D341Med (cell line): ENCODE measurements around the gene CDT1.
"Not testable (repeated sequence)": the region's sequence is repeated elsewhere in the genome, so short reads cannot be mapped to it uniquely, and the experiment has no call there.

Experiments
- DNase-seq: peaks from one replicate; pipeline ENCODE4 v3.0.0; 2012; ENCODE audit warnings: low spot score

CDT1 gene

GRCh38 chr16:88769617-88770460 lies 33.8 kb upstream of the CDT1 start:
- DNase-seq: peak; percentile 85

- peak; percentile 89 for DNase-seq
Observed at GRCh38 chr16:88770461-88771293, 32.9 kb upstream of the CDT1 start.

DNA sequence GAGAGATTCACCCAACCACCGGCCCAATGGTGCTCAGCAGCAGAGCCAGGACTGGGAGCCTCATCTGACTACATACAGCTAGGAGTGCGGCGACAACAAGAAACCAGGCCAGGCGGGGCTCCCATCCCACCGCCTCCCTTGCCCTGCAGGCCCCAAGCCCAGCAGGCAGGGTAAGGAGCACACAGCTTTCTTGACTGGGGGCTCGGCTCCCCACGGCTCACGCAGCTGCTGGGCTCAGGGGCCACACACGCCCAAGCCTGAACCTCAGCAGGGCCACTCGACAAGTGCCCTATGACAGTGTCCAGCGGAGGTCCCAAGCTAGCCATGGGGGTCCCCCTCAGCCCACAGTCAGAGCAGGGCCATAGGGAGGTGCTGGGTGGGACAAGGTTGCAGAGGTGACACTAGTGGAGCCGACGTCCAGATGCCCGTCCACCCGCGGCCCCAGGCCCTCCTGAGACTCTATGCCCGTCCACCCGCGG lies 32.3 kb upstream of the CDT1 start:
- DNase-seq: no peak

GRCh38 chr16:88771781-88772180 lies 31.8 kb upstream of the CDT1 start:
- DNase-seq: not testable (repeated sequence)

DNA sequence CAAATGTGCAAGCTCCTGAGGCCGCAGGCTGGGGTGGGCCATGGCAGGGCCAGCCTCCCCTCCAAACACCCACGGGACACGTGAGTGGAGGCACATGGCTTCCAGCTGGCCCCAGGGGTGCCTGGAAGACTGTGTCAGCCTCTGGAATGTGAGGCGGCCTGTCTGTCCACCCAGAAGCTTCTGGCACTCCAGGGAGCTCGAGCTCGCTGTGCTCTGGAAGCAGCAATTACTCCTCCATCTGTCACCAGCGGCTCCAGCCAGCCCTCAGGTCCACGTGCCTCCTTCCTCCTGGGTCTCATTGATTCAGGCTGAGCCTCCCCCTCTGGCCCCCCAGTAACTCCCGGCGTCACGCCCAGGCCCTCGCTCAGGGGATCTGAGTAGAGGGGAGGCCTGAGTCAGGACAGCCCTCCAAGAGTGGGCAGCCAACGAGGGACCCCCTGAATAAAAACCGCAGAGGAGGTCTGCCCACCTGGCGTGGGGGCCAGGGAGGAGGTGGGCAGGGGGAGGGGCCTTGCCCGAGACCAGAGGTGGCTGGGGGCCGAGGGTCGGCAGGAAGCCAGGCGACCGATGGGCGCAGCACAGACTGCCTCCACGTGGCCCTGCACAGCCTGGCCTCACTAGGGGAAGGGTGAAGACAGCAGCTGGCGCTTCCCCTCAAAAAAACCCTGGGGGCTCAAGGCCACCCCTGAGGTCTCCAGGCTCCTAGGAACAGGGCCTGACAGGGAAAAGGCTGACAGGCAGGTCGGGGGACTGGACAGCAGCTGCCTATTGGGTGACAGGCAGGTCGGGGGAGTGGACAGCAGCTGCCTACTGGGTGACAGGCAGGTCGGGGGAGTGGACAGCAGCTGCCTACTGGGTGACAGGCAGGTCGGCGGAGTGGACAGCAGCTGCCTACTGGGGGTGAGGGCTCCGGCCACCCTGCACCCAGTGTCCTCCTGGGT lies 30.4 kb upstream of the CDT1 start:
- peak; percentile 75 for DNase-seq

GRCh38 chr16:88773812-88774291 lies 29.7 kb upstream of the CDT1 start:
- no peak for DNase-seq

GRCh38 chr16:88774544-88775393 lies 28.8 kb upstream of the CDT1 start:
- DNase-seq: no peak

DNA sequence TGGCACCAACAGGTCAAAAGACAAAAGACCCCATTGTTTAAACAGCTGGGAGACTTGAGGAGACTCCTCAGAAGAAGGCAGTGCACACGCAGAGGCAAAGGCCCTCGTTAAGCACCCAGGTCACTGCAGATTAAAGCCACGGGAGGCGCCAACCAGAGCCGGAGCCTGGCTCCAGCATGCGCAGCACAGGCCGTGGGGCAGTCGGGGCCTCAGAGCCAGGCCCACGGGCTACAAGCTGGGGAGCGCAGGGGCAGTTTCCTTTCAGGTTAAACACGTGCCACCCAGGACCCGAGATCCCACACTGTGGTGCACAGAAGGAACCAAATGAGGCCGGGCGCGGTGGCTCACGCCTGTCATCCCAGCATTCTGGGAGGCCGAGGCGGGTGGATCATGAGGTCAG lies 27.8 kb upstream of the CDT1 start:
- DNase-seq: no peak

DNA sequence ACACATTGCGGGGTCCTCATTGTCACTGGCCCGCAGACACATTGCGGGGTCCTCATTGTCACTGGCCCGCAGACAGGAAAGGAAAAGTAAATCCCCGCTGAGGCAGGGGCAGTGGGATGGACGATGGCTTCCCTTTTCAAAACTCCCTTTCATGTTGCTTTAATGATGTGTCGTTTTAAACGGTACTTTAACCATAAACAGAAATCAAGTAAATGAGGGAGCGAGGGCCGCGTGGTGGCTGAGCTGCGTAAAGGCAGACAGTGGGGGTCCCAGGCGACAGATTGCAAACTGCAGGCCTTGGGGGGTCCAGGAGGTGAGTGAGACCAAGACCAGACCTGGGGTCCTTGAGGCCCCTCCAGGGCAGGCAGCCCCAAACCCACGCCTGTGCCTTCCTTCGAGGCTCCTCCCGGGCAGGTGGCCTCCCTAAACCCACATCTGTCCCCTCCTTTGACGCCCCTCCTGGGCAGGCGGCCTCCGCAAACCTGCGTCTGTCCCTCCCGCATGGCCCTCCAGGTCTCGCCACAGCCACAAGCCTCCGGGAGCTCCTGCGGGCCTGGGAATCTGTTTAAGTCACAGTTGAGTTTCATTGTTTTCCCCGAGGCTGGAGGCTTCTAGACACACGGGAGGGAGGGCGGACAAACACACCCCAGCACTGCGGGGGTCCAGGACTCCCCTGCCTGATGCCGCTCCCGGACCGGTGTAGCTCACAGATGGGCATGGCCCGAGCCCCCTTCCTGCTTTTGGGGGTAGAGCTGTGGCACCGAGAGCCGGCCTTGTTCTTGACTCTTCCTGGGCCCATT lies 25.9 kb upstream of the CDT1 start:
- no peak for DNase-seq

DNA sequence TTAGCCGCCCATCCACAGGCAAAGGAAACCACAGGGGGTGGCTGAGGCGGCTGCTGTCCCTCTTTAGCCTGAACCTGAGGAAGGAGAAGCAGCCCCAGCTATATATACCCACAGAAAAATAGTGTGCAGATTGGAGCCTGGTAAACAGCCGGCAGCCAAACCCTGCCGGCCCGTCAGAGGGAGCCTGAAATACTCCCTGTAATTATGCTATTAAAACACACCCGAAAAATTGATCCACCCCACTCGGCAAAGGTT lies 25.4 kb upstream of the CDT1 start:
- no peak for DNase-seq

GRCh38 chr16:88778541-88779065 lies 25.0 kb upstream of the CDT1 start:
- DNase-seq: no peak

DNA sequence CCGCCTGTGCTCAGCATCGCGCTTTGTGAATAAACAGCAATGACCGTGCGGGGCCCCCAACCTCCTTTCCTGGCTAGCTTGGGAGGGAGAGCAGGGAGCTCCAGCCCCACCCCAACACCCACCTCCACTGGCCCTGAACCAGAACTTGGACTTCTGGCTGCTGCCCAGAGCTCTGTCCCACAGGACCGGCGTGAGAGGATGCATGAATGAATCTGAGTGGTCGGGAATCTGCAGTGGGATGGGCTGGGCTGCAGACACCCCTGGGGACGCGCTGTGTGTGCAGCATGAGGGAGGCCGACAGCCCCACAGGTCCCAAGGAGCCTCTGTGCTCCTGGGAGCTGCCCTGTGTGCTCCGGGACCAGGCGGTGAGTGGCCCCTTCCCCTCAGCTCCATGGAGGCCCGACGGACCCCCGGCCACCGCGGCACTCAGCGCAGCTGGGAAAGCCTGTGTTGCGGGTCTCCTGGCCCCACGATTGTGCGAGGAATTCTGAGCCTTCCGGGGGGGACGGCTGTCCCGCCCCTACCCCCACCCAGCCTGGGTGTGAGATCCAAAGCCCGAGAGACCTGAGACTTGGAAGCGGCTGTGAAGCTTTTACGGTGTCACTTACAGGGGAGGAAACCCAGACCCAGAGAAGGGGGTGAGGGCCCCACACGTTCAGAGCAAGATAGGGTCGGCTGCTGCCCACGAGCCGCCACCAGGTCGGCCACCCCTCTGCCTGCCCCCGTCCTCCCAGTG lies 24.0 kb upstream of the CDT1 start:
- peak; percentile 58 for DNase-seq

- DNase-seq: no peak
Observed at GRCh38 chr16:88780142-88781062, 23.2 kb upstream of the CDT1 start.

DNA sequence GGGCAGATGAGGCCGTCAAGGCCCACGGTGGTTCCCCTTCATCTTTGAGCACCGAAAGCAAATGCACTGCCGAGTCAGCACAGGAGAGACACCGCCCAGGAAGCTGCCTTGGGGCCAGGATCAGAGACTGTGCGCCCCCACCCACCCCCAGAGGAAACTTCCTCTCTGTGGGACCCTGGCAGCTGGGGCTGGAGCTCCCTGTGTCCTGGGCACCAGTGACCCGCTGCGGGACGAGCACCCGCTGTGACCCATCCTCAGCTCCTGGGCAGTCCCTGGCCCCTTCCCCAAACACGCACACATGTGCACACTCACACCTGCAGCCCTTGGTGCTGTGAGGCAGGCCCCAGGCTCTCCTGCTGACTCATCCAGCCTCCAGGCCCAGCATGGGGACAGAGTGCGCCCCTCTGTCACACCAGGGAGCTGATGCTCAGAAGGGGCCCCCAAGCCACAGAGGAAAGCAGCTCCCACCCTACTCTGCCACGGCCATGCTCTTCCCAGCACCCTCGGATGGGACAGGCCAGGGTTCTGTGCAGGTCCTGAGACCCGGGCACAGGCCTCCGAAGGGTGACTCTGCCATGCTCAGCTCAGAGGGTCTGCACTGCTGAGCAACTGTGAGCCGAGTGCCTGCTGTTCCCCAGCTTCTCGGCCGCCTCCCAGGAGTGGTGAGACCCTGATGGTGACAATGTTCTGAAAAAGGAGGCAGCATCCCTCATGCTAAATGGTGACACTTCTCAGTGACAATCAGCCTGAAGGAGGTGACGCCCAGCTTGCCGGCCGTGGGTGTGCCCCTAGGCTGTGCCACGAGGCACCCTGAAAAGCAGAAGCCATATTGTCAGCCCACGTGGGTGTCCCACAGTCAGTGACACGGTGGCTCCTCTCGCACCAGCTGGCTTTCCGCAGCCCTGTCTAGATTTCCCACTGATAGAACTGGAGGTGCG lies 22.2 kb upstream of the CDT1 start:
- DNase-seq: no peak

GRCh38 chr16:88782454-88783390 lies 20.9 kb upstream of the CDT1 start:
- no peak for DNase-seq
